ENCODE results near the gene GABARAPL1. TPM values are rescaled to one million over a fixed set of nuclear protein-coding genes. Genes with fewer than 3 reads are reported as not detected.

Gene GABARAPL1
- total RNA-seq, 1 experiment from 2014 or later: 24.1 TPM

DNA sequence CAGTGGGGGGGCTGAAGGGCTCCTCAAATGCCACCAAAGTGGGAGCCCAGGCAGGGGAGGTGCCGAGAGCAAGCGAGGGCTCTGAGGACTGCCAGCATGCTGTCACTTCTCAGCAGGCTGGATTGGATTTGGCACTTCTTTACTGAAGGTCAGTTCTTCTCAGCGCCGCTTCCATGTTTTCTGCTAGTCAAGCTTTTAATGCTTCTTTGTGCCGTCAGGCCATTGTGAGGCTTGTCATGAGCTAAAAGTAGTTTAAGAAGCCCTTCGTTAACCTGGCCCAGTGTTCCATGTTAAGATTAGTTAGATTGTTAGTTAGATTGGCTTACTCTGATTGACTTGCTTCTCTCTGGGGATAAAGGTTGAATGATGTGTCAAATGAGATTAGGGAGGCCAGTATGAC, 13.4 kb downstream of the GABARAPL1 start:
- Histone ChIP-seq H3K36me3 (ENCODE audit: control insufficient read depth, insufficient read depth, low read length) (no peaks in the 10 kb centered on the region), H3K9me3 (ENCODE audit: control insufficient read depth, insufficient read depth, low read depth, low read length) (no peaks in the 10 kb centered on the region), H3K4me1 (ENCODE audit: control insufficient read depth, insufficient read depth, low read length) (no peaks in the 10 kb centered on the region), H3K4me3 (ENCODE audit: low read depth in 2 of 2, low read length in 2 of 2) (no peak overlapping the region), H3K27me3 (ENCODE audit: control insufficient read depth, insufficient read depth, low read length) (no peaks in the 10 kb centered on the region), H3K27ac (ENCODE audit: low read length) (no peak overlapping the region)
- ATAC-seq (no peak), DNase-seq (ENCODE audit: low read depth, low spot score) (no peak)
- intact Hi-C loops (cut with micrococcal nuclease; ENCODE audit: unreplicated experiment) (no loop called here), in situ Hi-C loops (cut with HindIII; ENCODE audit: low pct_unique_long_range_greater_than_20kb, low sequenced_read_pairs) (no loop called here)
- BruUV-seq (replicated peaks): no TSS peak
- ChIA-PET POLR2A (no interaction called here), CTCF (interaction anchor here (0.6 kb wide), 1 partner anchor 74 kb away, joined by 3 read pairs; no protein-coding TSS in a partner anchor)
- TF ChIP-seq POLR2AphosphoS5 (IDR thresholded peaks at IDR 0.05; ENCODE audit: low read depth, low read length): no peak
- TF ChIP-seq, protein P1, sequence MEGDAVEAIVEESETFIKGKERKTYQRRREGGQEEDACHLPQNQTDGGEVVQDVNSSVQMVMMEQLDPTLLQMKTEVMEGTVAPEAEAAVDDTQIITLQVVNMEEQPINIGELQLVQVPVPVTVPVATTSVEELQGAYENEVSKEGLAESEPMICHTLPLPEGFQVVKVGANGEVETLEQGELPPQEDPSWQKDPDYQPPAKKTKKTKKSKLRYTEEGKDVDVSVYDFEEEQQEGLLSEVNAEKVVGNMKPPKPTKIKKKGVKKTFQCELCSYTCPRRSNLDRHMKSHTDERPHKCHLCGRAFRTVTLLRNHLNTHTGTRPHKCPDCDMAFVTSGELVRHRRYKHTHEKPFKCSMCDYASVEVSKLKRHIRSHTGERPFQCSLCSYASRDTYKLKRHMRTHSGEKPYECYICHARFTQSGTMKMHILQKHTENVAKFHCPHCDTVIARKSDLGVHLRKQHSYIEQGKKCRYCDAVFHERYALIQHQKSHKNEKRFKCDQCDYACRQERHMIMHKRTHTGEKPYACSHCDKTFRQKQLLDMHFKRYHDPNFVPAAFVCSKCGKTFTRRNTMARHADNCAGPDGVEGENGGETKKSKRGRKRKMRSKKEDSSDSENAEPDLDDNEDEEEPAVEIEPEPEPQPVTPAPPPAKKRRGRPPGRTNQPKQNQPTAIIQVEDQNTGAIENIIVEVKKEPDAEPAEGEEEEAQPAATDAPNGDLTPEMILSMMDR (IDR thresholded peaks at IDR 0.05): no peak
- no peak for TF ChIP-seq SIN3A (IDR thresholded peaks at IDR 0.05; ENCODE audit: borderline replicate concordance, insufficient read depth, low read depth, low read length)
- TF ChIP-seq, protein P2, sequence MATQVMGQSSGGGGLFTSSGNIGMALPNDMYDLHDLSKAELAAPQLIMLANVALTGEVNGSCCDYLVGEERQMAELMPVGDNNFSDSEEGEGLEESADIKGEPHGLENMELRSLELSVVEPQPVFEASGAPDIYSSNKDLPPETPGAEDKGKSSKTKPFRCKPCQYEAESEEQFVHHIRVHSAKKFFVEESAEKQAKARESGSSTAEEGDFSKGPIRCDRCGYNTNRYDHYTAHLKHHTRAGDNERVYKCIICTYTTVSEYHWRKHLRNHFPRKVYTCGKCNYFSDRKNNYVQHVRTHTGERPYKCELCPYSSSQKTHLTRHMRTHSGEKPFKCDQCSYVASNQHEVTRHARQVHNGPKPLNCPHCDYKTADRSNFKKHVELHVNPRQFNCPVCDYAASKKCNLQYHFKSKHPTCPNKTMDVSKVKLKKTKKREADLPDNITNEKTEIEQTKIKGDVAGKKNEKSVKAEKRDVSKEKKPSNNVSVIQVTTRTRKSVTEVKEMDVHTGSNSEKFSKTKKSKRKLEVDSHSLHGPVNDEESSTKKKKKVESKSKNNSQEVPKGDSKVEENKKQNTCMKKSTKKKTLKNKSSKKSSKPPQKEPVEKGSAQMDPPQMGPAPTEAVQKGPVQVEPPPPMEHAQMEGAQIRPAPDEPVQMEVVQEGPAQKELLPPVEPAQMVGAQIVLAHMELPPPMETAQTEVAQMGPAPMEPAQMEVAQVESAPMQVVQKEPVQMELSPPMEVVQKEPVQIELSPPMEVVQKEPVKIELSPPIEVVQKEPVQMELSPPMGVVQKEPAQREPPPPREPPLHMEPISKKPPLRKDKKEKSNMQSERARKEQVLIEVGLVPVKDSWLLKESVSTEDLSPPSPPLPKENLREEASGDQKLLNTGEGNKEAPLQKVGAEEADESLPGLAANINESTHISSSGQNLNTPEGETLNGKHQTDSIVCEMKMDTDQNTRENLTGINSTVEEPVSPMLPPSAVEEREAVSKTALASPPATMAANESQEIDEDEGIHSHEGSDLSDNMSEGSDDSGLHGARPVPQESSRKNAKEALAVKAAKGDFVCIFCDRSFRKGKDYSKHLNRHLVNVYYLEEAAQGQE (IDR thresholded peaks at IDR 0.05; ENCODE audit: insufficient read depth in 1 of 2, low read depth in 2 of 2, low read length in 1 of 2): no peak
- TF ChIP-seq TCF7L2 (IDR thresholded peaks at IDR 0.05; ENCODE audit: low read depth, low read length): no peak

DNA sequence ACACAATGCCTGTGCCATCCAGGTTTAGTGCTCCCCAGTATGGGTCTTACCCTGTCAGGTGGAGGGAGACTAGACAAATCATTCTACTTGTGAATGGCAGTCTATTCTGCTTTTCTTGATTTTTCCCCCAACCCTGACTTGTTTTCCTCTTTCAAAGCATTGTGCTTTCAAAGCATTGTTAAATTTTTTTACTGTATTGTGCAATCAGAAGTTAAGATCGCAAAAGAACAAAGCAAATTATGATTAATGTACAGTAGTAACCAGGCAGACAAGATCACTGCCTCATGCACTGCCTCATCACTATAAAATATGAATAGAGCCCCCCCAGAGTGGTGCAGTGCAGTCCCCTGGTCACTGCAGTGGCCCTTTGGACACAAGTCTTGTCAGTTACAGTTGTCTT, 14.1 kb downstream of the GABARAPL1 start:
- ChIA-PET POLR2A (interaction anchor here (0.8 kb wide), 1 partner anchor 14 kb away, joined by 5 read pairs; the partner anchor contains the start of gene GABARAPL1), CTCF (interaction anchor here (0.6 kb wide), 1 partner anchor 75 kb away, joined by 3 read pairs; no protein-coding TSS in a partner anchor)
- in situ Hi-C loops (cut with HindIII; ENCODE audit: low pct_unique_long_range_greater_than_20kb, low sequenced_read_pairs): no loop called here

More for the DNA sequence above, 14.1 kb downstream of the GABARAPL1 start:
- H3K27me3 ChIP-seq (ENCODE audit: control insufficient read depth, insufficient read depth, low read length): no peaks in the 10 kb centered on the region
- H3K9me3 ChIP-seq (ENCODE audit: control insufficient read depth, insufficient read depth, low read depth, low read length): no peaks in the 10 kb centered on the region
- no peak overlapping the region for H3K27ac ChIP-seq (ENCODE audit: low read length)
- ATAC-seq (no peak), DNase-seq (ENCODE audit: low read depth, low spot score) (no peak)
- no TSS peak for BruUV-seq (replicated peaks)
- H3K4me3 ChIP-seq (ENCODE audit: low read depth in 2 of 2, low read length in 2 of 2): no peak overlapping the region
- TF ChIP-seq, protein P1 (IDR thresholded peaks at IDR 0.05): no peak
- TF ChIP-seq SIN3A (IDR thresholded peaks at IDR 0.05; ENCODE audit: borderline replicate concordance, insufficient read depth, low read depth, low read length) (no peak), POLR2AphosphoS5 (IDR thresholded peaks at IDR 0.05; ENCODE audit: low read depth, low read length) (no peak), TCF7L2 (IDR thresholded peaks at IDR 0.05; ENCODE audit: low read depth, low read length) (no peak)
- TF ChIP-seq, protein P2 (IDR thresholded peaks at IDR 0.05; ENCODE audit: insufficient read depth in 1 of 2, low read depth in 2 of 2, low read length in 1 of 2): no peak
- no peaks in the 10 kb centered on the region for H3K4me1 ChIP-seq (ENCODE audit: control insufficient read depth, insufficient read depth, low read length)
- H3K36me3 ChIP-seq (ENCODE audit: control insufficient read depth, insufficient read depth, low read length): no peaks in the 10 kb centered on the region
- intact Hi-C loops (cut with micrococcal nuclease; ENCODE audit: unreplicated experiment): no loop called here

Data from Panc1 (cell line).